ENCODE results near the gene CAMK1D.
"Not testable (repeated sequence)": the region's sequence is repeated elsewhere in the genome, so short reads cannot be mapped to it uniquely, and the experiment has no call there.

CAMK1D gene

GRCh38 chr10:12340371-12340770, 9.0 kb upstream of the CAMK1D start:
- DNase-seq (ENCODE audit: extremely low read depth in 1 of 2, low read depth in 1 of 2), result no peak

GRCh38 chr10:12340937-12341336, 8.4 kb upstream of the CAMK1D start:
- DNase-seq (ENCODE audit: extremely low read depth in 1 of 2, low read depth in 1 of 2), result no peak

GRCh38 chr10:12341526-12341925, 7.8 kb upstream of the CAMK1D start:
- no peak for DNase-seq (ENCODE audit: extremely low read depth in 1 of 2, low read depth in 1 of 2)

- no peak for DNase-seq (ENCODE audit: extremely low read depth in 1 of 2, low read depth in 1 of 2)
Measured at GRCh38 chr10:12344375-12345110, 4.8 kb upstream of the CAMK1D start.

GRCh38 chr10:12346707-12347106, 2.6 kb upstream of the CAMK1D start:
- DNase-seq (ENCODE audit: extremely low read depth in 1 of 2, low read depth in 1 of 2), result no peak

- no peak for DNase-seq (ENCODE audit: extremely low read depth in 1 of 2, low read depth in 1 of 2)
Measured at GRCh38 chr10:12348294-12348869, 965 bp upstream of the CAMK1D start.

- no peak for DNase-seq (ENCODE audit: extremely low read depth in 1 of 2, low read depth in 1 of 2)
Measured at GRCh38 chr10:12349629-12350166, 351 bp downstream of the CAMK1D start.

GRCh38 chr10:12350167-12350872, 973 bp downstream of the CAMK1D start:
- no peak for DNase-seq (ENCODE audit: extremely low read depth in 1 of 2, low read depth in 1 of 2)

GRCh38 chr10:12350925-12351324, 1.6 kb downstream of the CAMK1D start:
- no peak for DNase-seq (ENCODE audit: extremely low read depth in 1 of 2, low read depth in 1 of 2)

- DNase-seq (ENCODE audit: extremely low read depth in 1 of 2, low read depth in 1 of 2), result no peak
Measured at GRCh38 chr10:12351447-12351846, 2.1 kb downstream of the CAMK1D start.

GRCh38 chr10:12351889-12352288, 2.5 kb downstream of the CAMK1D start:
- DNase-seq (ENCODE audit: extremely low read depth in 1 of 2, low read depth in 1 of 2), result no peak

- no peak for DNase-seq (ENCODE audit: extremely low read depth in 1 of 2, low read depth in 1 of 2)
Measured at GRCh38 chr10:12353399-12354242, 4.3 kb downstream of the CAMK1D start.

- not testable (repeated sequence) for DNase-seq (ENCODE audit: extremely low read depth in 1 of 2, low read depth in 1 of 2)
Measured at GRCh38 chr10:12354696-12355095, 5.3 kb downstream of the CAMK1D start.

GRCh38 chr10:12355384-12355783, 6.0 kb downstream of the CAMK1D start:
- no peak for DNase-seq (ENCODE audit: extremely low read depth in 1 of 2, low read depth in 1 of 2)

GRCh38 chr10:12357525-12358151, 8.3 kb downstream of the CAMK1D start:
- DNase-seq (ENCODE audit: extremely low read depth in 1 of 2, low read depth in 1 of 2), result no peak

- DNase-seq (ENCODE audit: extremely low read depth in 1 of 2, low read depth in 1 of 2), result no peak
Measured at GRCh38 chr10:12358863-12359564, 9.7 kb downstream of the CAMK1D start.

- no peak for DNase-seq (ENCODE audit: extremely low read depth in 1 of 2, low read depth in 1 of 2)
Measured at GRCh38 chr10:12360461-12360860, 11.1 kb downstream of the CAMK1D start.

- not testable (repeated sequence) for DNase-seq (ENCODE audit: extremely low read depth in 1 of 2, low read depth in 1 of 2)
Measured at GRCh38 chr10:12361115-12361514, 11.8 kb downstream of the CAMK1D start.

GRCh38 chr10:12364559-12364958, 15.2 kb downstream of the CAMK1D start:
- no peak for DNase-seq (ENCODE audit: extremely low read depth in 1 of 2, low read depth in 1 of 2)

GRCh38 chr10:12367272-12367671, 17.9 kb downstream of the CAMK1D start:
- no peak for DNase-seq (ENCODE audit: extremely low read depth in 1 of 2, low read depth in 1 of 2)

All from activated CD8-positive, alpha-beta memory T cell treated with anti-CD3 and anti-CD28 coated beads for 1 hour (primary cell).